ENCODE measurements around the gene LMO1. TPM values are rescaled to one million over a fixed set of nuclear protein-coding genes. Genes with fewer than 3 reads are reported as not detected.
A peak's percentile ranks its signal among the peaks of the same experiment; 100 is the strongest.

The LMO1 gene
- polyA plus RNA-seq, 1 of the 3 experiments (the other 2 are of a cell fraction): 0.12 TPM

- TF ChIP-seq TCF12 (IDR thresholded peaks at IDR 0.05) (no peak), TEAD4 (IDR thresholded peaks at IDR 0.05; ENCODE audit: borderline replicate concordance, insufficient read depth) (no peak), RXRA (IDR thresholded peaks at IDR 0.05; ENCODE audit: borderline replicate concordance, low read depth) (no peak)
Measured at GRCh38 chr11:8248786-8249185, 14.9 kb downstream of the LMO1 start (continued).

DNA sequence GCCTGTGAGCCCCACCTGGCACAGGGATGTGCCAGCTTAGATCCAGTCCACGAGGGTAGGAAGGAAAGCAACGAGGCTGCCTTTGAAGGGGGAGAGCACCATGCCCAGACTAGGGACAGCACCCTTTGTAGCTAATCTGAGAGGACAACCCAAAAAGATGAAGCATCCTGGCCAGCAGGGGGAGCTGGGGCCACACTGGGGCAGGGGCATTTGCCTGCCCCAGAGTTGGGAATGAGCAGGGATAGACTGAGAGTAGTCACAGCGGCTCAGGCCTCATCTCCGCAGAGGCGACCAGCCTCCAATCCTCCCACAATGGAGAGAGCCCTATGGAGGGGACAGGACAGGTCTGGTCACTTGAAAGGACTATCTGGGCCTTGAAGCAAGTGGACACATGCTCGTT, 16.4 kb downstream of the LMO1 start:
- H3K4me2 ChIP-seq: no peak overlapping the region
- no peak overlapping the region for H3K9ac ChIP-seq
- no peaks in the 10 kb centered on the region for H3K9me2 ChIP-seq
- H3K27ac ChIP-seq (ENCODE audit: low read depth in 2 of 2, low read length in 1 of 2): peak overlapping the region in 1 of 2 experiments; percentile 55; a peak in 1 of 4 replicates
- H3K9me3 ChIP-seq: no peaks in the 10 kb centered on the region
- no peaks in the 10 kb centered on the region for H3F3A ChIP-seq (replicated peaks; ENCODE audit: insufficient read depth)
- no peak overlapping the region for H2AFZ ChIP-seq (ENCODE audit: low read depth)
- H3K4me1 ChIP-seq (ENCODE audit: control insufficient read depth in 1 of 2, insufficient read depth in 2 of 2, low read depth in 1 of 2, low read length in 1 of 2): peaks cover 0 to 75% of the 10 kb centered on the region in 2 experiments; a peak in 2 of 4 replicates
- no peaks in the 10 kb centered on the region for H3K36me3 ChIP-seq (replicated peaks in 1 of 2; ENCODE audit: control insufficient read depth in 1 of 2, insufficient read depth in 2 of 2, low read length in 1 of 2)
- peaks cover 6% of the 10 kb centered on the region; the same call in 1 of the 2 replicates for H3K27me3 ChIP-seq (ENCODE audit: insufficient read depth)
- ChIA-PET CTCF (interaction anchor here (0.7 to 29.7 kb wide), 5 partner anchors 9 to 586 kb away, joined by 3 to 604 read pairs (median 5); partner anchors contain the start of gene LMO1), POLR2A (interaction anchor here (1.1 kb wide), 1 partner anchor 14 kb away, joined by 3 read pairs; no protein-coding TSS in a partner anchor)
- no peak for TF ChIP-seq EP300 (IDR thresholded peaks at IDR 0.05; ENCODE audit: borderline replicate concordance in 1 of 2, low read depth in 1 of 2, low read length in 1 of 2)
- 0 out of 2 replicates have a peak, but pooled peaks have one; percentile 20 for TF ChIP-seq RAD21 (IDR thresholded peaks at IDR 0.05; ENCODE audit: low read length)
- no peak for TF ChIP-seq POLR2AphosphoS5 (IDR thresholded peaks at IDR 0.05; ENCODE audit: low read depth, low read length)
- TF ChIP-seq, protein P1, sequence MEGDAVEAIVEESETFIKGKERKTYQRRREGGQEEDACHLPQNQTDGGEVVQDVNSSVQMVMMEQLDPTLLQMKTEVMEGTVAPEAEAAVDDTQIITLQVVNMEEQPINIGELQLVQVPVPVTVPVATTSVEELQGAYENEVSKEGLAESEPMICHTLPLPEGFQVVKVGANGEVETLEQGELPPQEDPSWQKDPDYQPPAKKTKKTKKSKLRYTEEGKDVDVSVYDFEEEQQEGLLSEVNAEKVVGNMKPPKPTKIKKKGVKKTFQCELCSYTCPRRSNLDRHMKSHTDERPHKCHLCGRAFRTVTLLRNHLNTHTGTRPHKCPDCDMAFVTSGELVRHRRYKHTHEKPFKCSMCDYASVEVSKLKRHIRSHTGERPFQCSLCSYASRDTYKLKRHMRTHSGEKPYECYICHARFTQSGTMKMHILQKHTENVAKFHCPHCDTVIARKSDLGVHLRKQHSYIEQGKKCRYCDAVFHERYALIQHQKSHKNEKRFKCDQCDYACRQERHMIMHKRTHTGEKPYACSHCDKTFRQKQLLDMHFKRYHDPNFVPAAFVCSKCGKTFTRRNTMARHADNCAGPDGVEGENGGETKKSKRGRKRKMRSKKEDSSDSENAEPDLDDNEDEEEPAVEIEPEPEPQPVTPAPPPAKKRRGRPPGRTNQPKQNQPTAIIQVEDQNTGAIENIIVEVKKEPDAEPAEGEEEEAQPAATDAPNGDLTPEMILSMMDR (IDR thresholded peaks at IDR 0.05): peak; percentile 34; the same call in 1 of the 2 replicates
- no peaks in the 10 kb centered on the region for H3K79me2 ChIP-seq (ENCODE audit: insufficient read depth)
- no peak for DNase-seq
- H4K20me1 ChIP-seq (ENCODE audit: insufficient read depth): no peaks in the 10 kb centered on the region
- no peak overlapping the region for H3K4me3 ChIP-seq (ENCODE audit: low read depth in 2 of 2, low read length in 1 of 2)
- WGBS (ENCODE audit: low lambda C conversion rate): 53% methylated on average over 4 of the region's 6 CpGs

- Histone ChIP-seq H3K9me2 (no peaks in the 10 kb centered on the region), H3K4me3 (ENCODE audit: low read depth in 2 of 2, low read length in 1 of 2) (no peak overlapping the region), H3K36me3 (replicated peaks in 1 of 2; ENCODE audit: control insufficient read depth in 1 of 2, insufficient read depth in 2 of 2, low read length in 1 of 2) (no peaks in the 10 kb centered on the region), H3K4me2 (no peak overlapping the region), H3K4me1 (ENCODE audit: control insufficient read depth in 1 of 2, insufficient read depth in 2 of 2, low read depth in 1 of 2, low read length in 1 of 2) (peaks cover 0 to 76% of the 10 kb centered on the region in 2 experiments; a peak in 2 of 4 replicates), H2AFZ (ENCODE audit: low read depth) (no peak overlapping the region), H3K9ac (no peak overlapping the region), H3K27me3 (ENCODE audit: insufficient read depth) (peaks cover 6% of the 10 kb centered on the region; the same call in 1 of the 2 replicates), H3K9me3 (no peaks in the 10 kb centered on the region), H3F3A (replicated peaks; ENCODE audit: insufficient read depth) (no peaks in the 10 kb centered on the region), H3K79me2 (ENCODE audit: insufficient read depth) (no peaks in the 10 kb centered on the region), H3K27ac (ENCODE audit: low read depth in 2 of 2, low read length in 1 of 2) (peak overlapping the region in 1 of 2 experiments; percentile 99; a peak in 2 of 4 replicates), H4K20me1 (ENCODE audit: insufficient read depth) (no peaks in the 10 kb centered on the region)
- CTCF ChIA-PET: interaction anchor here (0.6 to 29.7 kb wide), 7 partner anchors 18 to 323 kb away, joined by 3 to 604 read pairs (median 5); partner anchors contain the start of gene LMO1
- DNase-seq: peak; percentile 66
- WGBS (ENCODE audit: low lambda C conversion rate): 0% methylated on average over 1 of the region's 5 CpGs
- POLR2A ChIA-PET: interaction anchor here (1.2 to 3.5 kb wide), 7 partner anchors 12 to 176 kb away, joined by 3 to 87 read pairs (median 4); partner anchors contain the start of gene LMO1
- peak; percentile 39 for TF ChIP-seq RCOR1 (IDR thresholded peaks at IDR 0.05; ENCODE audit: low read length)
- TF ChIP-seq TAF1 (IDR thresholded peaks at IDR 0.05; ENCODE audit: borderline replicate concordance, low read depth, low read length): no peak
- TF ChIP-seq TCF12 (IDR thresholded peaks at IDR 0.05): no peak; the same call in 1 of the 2 replicates
- no peak for TF ChIP-seq NFIC (IDR thresholded peaks at IDR 0.05; ENCODE audit: borderline replicate concordance)
- TF ChIP-seq, protein P2, sequence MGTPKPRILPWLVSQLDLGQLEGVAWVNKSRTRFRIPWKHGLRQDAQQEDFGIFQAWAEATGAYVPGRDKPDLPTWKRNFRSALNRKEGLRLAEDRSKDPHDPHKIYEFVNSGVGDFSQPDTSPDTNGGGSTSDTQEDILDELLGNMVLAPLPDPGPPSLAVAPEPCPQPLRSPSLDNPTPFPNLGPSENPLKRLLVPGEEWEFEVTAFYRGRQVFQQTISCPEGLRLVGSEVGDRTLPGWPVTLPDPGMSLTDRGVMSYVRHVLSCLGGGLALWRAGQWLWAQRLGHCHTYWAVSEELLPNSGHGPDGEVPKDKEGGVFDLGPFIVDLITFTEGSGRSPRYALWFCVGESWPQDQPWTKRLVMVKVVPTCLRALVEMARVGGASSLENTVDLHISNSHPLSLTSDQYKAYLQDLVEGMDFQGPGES (IDR thresholded peaks at IDR 0.05; ENCODE audit: low read depth, low read length): no peak
- TF ChIP-seq EP300 (IDR thresholded peaks at IDR 0.05; ENCODE audit: borderline replicate concordance in 1 of 2, low read depth in 1 of 2, low read length in 1 of 2): peak in 1 of 2 experiments; percentile 92; a peak in 2 of 4 replicates
- TF ChIP-seq JUND (IDR thresholded peaks at IDR 0.05): no peak
- no peak for TF ChIP-seq GABPA (IDR thresholded peaks at IDR 0.05; ENCODE audit: low read depth)
- TF ChIP-seq YY1 (IDR thresholded peaks at IDR 0.05; ENCODE audit: low read depth): no peak
- TF ChIP-seq REST (IDR thresholded peaks at IDR 0.05; ENCODE audit: low read depth, low read length): no peak
- TF ChIP-seq USF1 (IDR thresholded peaks at IDR 0.05; ENCODE audit: borderline replicate concordance, low read depth): no peak
- no peak for TF ChIP-seq SMC3 (IDR thresholded peaks at IDR 0.05; ENCODE audit: low read depth, low read length)
Measured at GRCh38 chr11:8243458-8243857, 20.2 kb downstream of the LMO1 start.
